ENCODE measurements around the gene CWC22.

Gene CWC22

GRCh38 chr2:179899666-179900065, 107.4 kb downstream of the CWC22 start:
- DNase-seq (ENCODE audit: low read depth, low spot score): no peak

- DNase-seq (ENCODE audit: low read depth, low spot score): peak; percentile 3
Measured at GRCh38 chr2:179898873-179899272, 108.2 kb downstream of the CWC22 start.
